Measurements from ENCODE around the gene SYNPR.
A peak's percentile ranks its signal among the peaks of the same experiment; 100 is the strongest.
"Not testable (repeated sequence)": the region's sequence is repeated elsewhere in the genome, so short reads cannot be mapped to it uniquely, and the experiment has no call there.

SYNPR gene

DNA sequence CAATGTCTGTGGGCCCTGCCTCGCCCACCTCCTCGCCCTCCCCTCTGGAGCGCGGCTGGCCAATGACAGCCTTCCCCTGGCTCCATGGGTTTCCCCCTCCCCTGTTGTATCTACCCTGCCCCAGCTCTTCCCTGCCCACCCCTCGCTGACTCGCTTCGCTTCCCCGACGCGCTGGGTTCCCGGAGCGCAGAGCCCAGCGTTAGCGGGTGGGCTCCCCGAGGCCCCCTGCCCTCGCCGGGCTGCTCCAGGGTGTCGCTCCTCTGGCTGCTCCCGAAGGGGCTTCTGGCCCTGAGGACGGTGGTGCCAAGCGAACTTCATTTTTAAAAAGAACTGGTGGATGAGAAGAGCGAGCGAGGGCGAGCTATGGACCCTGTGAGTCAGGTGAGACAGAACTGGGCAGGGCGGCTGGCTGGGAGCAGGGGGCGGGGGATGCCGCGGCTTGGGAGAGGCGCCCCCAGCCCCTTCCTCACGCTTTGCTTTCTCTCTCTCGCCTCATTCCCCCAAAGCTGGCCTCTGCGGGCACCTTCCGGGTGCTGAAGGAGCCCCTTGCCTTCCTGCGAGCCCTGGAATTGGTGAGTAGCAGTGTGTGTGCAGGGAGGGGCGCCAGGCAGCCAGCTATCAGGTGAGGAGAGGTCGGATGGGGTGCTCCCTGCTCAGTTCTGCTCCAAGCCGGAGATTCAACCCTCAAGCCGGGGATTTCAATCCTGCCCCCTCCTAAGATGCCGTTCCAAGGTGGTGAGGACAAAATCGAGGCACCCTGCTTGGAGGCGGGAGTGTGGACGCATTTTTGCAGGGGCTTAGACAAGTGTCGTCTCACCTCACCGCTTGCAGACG lies at the start of gene SYNPR:
Gene SYNPR (plus strand): TSS at position 138 of the 834 bp plus-strand sequence.
- H3K36me3 ChIP-seq (ENCODE audit: insufficient read depth, low read length) = no peaks in the 10 kb centered on the region
- no peak within 1 kb of the TSS for H2AFZ ChIP-seq (ENCODE audit: low read depth, low read length)
- no peaks in the 10 kb centered on the region for H3K4me1 ChIP-seq (ENCODE audit: insufficient read depth, low read length)
- no peaks in the 10 kb centered on the region for H3K9me3 ChIP-seq (ENCODE audit: low read length)
- H3K4me3 ChIP-seq (ENCODE audit: low read length) = no peak within 1 kb of the TSS
- H3K27me3 ChIP-seq (ENCODE audit: insufficient read depth, low read length) = peaks cover 47% of the 10 kb centered on the region

DNA sequence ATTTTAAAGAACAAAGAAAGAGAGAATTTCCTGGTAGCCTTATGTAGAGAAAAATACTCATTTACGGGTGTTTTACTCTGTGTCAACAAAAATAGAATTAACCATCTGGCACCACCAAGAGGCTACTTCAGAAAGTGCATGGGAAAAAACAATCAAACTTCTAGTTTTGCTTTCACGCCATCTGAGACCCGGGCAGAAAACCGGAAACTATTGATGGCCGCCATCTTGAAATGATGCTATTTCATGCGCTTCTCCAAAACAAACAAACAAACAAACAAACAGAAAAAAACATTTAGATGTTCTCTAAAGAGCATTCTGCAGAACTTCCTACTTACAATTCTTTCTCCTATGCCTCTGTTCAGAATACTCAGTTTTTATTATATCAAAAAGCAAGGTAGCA lies 49.4 kb upstream of the SYNPR start:
- H3K4me1 ChIP-seq (ENCODE audit: insufficient read depth, low read length) = no peaks in the 10 kb centered on the region
- H3K4me3 ChIP-seq (ENCODE audit: low read length) = peak overlapping the region; percentile 18
- no peaks in the 10 kb centered on the region for H3K9me3 ChIP-seq (ENCODE audit: low read length)
- H3K36me3 ChIP-seq (ENCODE audit: insufficient read depth, low read length) = no peaks in the 10 kb centered on the region
- H2AFZ ChIP-seq (ENCODE audit: low read depth, low read length) = peak overlapping the region; percentile 92
- no peaks in the 10 kb centered on the region for H3K27me3 ChIP-seq (ENCODE audit: insufficient read depth, low read length)

DNA sequence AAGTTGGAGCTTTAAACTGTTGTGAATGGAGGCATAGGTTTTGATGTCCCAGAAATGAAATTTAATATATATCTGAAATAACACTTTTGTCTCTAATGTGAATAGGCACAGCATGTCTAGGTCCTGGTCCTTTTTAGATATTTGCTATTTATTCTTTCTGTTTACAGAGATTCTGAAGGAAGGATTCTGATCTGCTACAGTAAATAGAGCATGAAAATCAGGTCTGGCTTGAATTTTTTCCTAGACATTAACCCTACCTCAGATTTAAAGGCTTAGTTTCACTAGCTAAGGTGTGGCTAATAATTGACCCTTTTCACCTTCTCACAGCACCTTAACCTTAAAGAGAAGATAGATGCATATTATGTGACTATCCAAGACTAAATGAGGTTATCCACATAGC lies 48.0 kb upstream of the SYNPR start:
- Histone ChIP-seq H3K36me3 (ENCODE audit: insufficient read depth, low read length) (no peaks in the 10 kb centered on the region), H2AFZ (ENCODE audit: low read depth, low read length) (no peak overlapping the region), H3K27me3 (ENCODE audit: insufficient read depth, low read length) (no peaks in the 10 kb centered on the region), H3K9me3 (ENCODE audit: low read length) (no peaks in the 10 kb centered on the region), H3K4me1 (ENCODE audit: insufficient read depth, low read length) (no peaks in the 10 kb centered on the region), H3K4me3 (ENCODE audit: low read length) (no peak overlapping the region)

DNA sequence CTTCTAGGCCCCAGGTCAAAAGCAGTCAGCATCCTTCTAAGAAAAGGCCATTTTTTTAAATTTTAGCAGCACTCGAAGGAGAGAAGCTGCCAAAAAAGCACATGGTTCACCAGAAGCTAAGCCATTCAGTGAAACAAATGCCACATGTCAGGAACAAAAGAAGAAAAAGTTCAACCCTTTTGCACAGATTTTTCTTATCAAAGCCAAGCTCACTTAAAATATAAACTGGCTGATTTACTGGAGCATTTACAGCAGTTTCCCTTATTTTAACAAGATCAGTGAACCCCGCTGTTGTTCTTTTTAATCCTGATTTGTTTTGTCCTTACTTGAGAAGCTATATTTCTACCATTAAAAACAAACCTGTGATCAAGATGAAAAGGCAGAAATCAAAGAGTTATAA lies 46.5 kb upstream of the SYNPR start:
- H2AFZ ChIP-seq (ENCODE audit: low read depth, low read length) = no peak overlapping the region
- H3K36me3 ChIP-seq (ENCODE audit: insufficient read depth, low read length) = no peaks in the 10 kb centered on the region
- no peaks in the 10 kb centered on the region for H3K27me3 ChIP-seq (ENCODE audit: insufficient read depth, low read length)
- H3K9me3 ChIP-seq (ENCODE audit: low read length) = no peaks in the 10 kb centered on the region
- H3K4me3 ChIP-seq (ENCODE audit: low read length) = no peak overlapping the region
- no peaks in the 10 kb centered on the region for H3K4me1 ChIP-seq (ENCODE audit: insufficient read depth, low read length)

DNA sequence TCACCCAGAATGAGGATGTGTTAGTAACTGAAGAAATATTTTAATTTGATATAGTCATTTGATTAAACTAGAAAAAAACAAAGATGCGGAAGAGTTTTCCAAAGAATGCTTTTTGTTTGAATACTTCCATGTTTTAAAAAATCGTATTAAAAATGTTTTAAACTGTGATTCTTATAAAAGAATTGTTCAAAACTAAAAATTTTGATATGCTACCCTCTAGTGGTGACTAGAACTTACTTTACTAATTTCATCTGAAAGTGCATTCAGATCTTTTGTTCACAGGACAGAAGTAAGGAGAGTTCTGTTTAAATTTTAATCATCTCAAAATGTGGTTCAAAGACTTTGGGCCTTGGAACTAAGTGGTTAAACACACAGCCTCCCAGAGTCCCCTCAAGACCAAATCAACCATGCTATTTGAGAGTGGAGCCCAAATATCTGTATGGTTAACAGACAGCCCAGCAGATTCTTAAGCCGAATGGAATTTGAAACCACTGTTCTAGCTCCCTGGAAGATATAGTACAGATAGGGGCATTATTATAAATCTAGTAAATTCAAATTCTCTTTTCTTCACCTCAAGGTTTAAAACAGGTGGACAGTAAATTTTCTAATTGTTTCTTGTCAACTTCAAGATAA lies 45.2 kb upstream of the SYNPR start:
- no peaks in the 10 kb centered on the region for H3K27me3 ChIP-seq (ENCODE audit: insufficient read depth, low read length)
- H3K4me3 ChIP-seq (ENCODE audit: low read length) = no peak overlapping the region
- no peaks in the 10 kb centered on the region for H3K36me3 ChIP-seq (ENCODE audit: insufficient read depth, low read length)
- no peaks in the 10 kb centered on the region for H3K4me1 ChIP-seq (ENCODE audit: insufficient read depth, low read length)
- H3K9me3 ChIP-seq (ENCODE audit: low read length) = no peaks in the 10 kb centered on the region
- H2AFZ ChIP-seq (ENCODE audit: low read depth, low read length) = no peak overlapping the region

DNA sequence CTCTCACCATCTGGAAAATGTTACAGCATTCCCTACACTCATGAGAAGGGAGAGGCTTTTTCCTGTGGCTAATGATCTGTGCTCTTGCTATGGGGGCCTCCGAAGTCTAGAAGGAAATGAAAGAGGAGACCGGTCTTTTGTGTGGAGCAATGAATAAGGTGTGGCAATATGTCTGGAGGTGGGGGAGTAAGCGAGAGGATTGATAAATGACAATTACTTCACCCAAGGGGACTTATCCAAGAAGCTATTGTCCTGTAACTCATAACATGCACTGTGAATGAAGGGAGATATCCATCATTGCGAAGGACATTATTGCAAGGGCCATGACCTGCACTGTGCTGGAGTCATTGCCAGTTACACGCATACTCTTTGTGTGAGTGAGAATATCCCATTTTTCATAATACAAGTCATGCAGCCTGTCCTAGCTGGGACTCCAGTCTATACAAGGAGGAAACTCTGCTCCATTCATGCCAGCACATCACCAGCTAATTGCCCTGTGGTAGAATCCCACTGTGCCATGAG lies 37.7 kb upstream of the SYNPR start:
- Histone ChIP-seq H3K4me1 (ENCODE audit: insufficient read depth, low read length) (no peaks in the 10 kb centered on the region), H3K27me3 (ENCODE audit: insufficient read depth, low read length) (no peaks in the 10 kb centered on the region), H2AFZ (ENCODE audit: low read depth, low read length) (no peak overlapping the region), H3K36me3 (ENCODE audit: insufficient read depth, low read length) (no peaks in the 10 kb centered on the region), H3K4me3 (ENCODE audit: low read length) (no peak overlapping the region), H3K9me3 (ENCODE audit: low read length) (no peaks in the 10 kb centered on the region)

DNA sequence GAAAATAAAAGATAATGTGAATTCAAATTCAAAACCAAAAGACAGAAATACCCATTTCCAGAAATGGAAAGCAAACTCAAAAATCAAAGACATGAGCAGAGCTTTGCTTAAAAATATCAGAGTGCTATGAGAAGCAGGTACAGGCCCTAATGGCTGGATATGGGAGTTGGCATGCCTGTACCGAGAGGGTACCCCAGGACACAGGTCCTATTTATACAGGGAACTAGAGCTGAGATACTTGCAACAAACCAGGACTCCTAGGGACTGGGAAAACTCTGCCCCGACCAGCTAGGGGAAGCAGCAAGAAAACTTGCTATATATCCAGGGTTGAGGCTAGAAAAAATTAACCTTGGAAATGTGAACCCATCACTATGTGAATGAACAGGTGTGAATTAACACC lies 36.0 kb upstream of the SYNPR start:
- H3K36me3 ChIP-seq (ENCODE audit: insufficient read depth, low read length) = no peaks in the 10 kb centered on the region
- H3K4me1 ChIP-seq (ENCODE audit: insufficient read depth, low read length) = no peaks in the 10 kb centered on the region
- H3K9me3 ChIP-seq (ENCODE audit: low read length) = no peaks in the 10 kb centered on the region
- H3K4me3 ChIP-seq (ENCODE audit: low read length) = no peak overlapping the region
- no peaks in the 10 kb centered on the region for H3K27me3 ChIP-seq (ENCODE audit: insufficient read depth, low read length)
- no peak overlapping the region for H2AFZ ChIP-seq (ENCODE audit: low read depth, low read length)

DNA sequence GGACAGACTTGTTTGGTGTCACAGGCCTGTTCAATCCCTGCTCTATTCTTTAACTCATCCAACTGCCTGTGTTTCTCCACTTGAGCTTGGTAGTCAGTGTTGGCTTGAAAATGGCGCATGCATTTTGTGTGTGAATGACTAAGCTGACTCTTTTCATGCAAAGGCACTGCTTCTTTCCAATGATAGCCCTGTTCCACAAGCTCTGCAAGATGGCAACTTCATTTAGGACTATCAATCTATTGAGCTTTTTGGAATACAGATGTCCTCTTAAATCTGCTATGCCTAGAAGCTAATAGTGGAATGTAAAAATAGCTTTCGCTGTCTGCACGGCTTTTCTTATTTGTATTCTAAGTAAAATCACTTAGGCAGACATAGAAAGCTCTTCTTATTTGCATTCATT lies 33.6 kb upstream of the SYNPR start:
- no peak overlapping the region for H3K4me3 ChIP-seq (ENCODE audit: low read length)
- H3K36me3 ChIP-seq (ENCODE audit: insufficient read depth, low read length) = no peaks in the 10 kb centered on the region
- H2AFZ ChIP-seq (ENCODE audit: low read depth, low read length) = no peak overlapping the region
- H3K9me3 ChIP-seq (ENCODE audit: low read length) = no peaks in the 10 kb centered on the region
- no peaks in the 10 kb centered on the region for H3K27me3 ChIP-seq (ENCODE audit: insufficient read depth, low read length)
- H3K4me1 ChIP-seq (ENCODE audit: insufficient read depth, low read length) = no peaks in the 10 kb centered on the region

DNA sequence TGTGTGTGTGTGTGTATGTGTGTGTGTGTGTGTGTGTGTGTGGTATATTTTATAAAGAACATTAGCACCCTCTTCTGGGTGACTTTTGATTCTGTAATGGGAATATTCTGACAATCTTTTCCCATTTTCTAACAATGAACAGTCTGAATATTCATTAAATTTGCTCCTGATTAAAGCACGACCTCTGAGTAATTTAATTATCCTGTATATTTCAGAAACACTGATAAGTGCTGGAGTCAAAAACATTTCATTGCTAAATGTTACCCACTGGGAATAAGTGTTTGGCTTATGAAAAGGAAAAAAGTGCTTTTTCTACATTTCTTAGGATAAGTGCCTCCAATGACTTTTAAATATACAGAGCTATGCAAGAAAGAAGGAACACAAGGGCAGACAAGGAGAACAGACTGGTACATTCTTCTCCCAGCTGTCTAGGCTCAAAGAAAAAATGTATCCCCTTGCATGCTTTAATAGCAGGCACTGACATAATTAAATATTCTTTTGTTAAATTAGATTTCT lies 32.3 kb upstream of the SYNPR start:
- Histone ChIP-seq H3K4me3 (ENCODE audit: low read length) (no peak overlapping the region), H3K4me1 (ENCODE audit: insufficient read depth, low read length) (no peaks in the 10 kb centered on the region), H2AFZ (ENCODE audit: low read depth, low read length) (no peak overlapping the region), H3K27me3 (ENCODE audit: insufficient read depth, low read length) (no peaks in the 10 kb centered on the region), H3K36me3 (ENCODE audit: insufficient read depth, low read length) (no peaks in the 10 kb centered on the region), H3K9me3 (ENCODE audit: low read length) (no peaks in the 10 kb centered on the region)

DNA sequence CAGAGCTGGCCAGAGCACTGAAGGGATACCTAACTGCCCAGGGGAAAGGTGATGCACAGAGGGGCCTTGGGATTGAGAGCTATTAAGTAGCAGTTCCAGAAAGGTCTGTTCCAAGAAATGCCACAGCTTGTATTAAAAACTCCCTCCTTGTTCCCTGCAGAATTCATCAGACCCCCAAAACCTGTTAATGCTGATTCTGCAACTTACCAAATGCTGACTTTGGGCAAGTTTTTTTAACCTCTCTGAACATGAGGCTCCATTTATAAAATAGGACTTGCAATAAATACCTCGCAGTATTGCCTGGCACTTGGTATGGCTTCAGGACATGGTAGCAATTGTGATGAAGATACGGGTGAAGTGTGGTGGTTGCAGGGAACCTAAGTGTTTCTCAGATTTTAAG lies 30.1 kb upstream of the SYNPR start:
- Histone ChIP-seq H3K4me1 (ENCODE audit: insufficient read depth, low read length) (no peaks in the 10 kb centered on the region), H3K27me3 (ENCODE audit: insufficient read depth, low read length) (no peaks in the 10 kb centered on the region), H3K4me3 (ENCODE audit: low read length) (no peak overlapping the region), H2AFZ (ENCODE audit: low read depth, low read length) (no peak overlapping the region), H3K9me3 (ENCODE audit: low read length) (no peaks in the 10 kb centered on the region), H3K36me3 (ENCODE audit: insufficient read depth, low read length) (no peaks in the 10 kb centered on the region)

DNA sequence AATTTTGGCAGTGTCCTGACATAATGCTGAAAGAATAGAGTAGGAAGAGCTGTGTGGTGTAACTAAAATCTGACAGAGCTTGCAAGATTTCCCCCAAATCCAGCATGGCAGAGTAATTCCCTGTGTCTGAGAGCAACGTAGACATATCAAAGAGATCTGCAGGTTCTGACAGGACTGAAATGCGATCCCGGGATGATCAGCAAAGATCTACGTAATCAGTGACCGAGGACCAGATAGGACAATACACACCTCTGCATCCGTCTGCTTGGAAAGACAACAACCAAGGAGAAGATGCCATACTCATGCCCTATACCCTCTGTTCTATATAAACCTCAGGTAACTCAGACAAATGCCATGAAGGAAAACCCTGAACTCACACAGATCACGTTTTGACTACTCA lies 26.6 kb upstream of the SYNPR start:
- no peaks in the 10 kb centered on the region for H3K27me3 ChIP-seq (ENCODE audit: insufficient read depth, low read length)
- no peaks in the 10 kb centered on the region for H3K9me3 ChIP-seq (ENCODE audit: low read length)
- H2AFZ ChIP-seq (ENCODE audit: low read depth, low read length) = no peak overlapping the region
- no peak overlapping the region for H3K4me3 ChIP-seq (ENCODE audit: low read length)
- H3K36me3 ChIP-seq (ENCODE audit: insufficient read depth, low read length) = no peaks in the 10 kb centered on the region
- H3K4me1 ChIP-seq (ENCODE audit: insufficient read depth, low read length) = no peaks in the 10 kb centered on the region

DNA sequence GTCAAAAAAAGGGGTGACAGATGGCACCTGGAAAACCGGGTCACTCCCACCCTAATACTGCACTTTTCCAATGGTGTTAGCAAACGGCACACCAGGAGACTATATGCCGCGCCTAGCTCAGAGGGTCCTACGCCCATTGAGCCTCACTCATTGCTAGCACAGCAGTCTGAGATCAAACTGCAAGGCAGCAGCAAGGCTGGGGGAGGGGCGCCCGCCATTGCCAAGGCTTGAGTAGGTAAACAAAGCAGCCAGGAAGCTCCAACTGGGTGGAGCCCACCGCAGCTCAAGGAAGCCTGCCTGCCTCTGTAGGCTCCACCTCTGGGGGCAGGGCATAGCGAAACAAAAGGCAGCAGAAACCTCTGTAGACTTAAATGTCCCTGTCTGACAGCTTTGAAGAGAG lies 22.3 kb upstream of the SYNPR start:
- H3K4me3 ChIP-seq (ENCODE audit: low read length); H3K27me3 ChIP-seq (ENCODE audit: insufficient read depth, low read length); H3K4me1 ChIP-seq (ENCODE audit: insufficient read depth, low read length); H3K9me3 ChIP-seq (ENCODE audit: low read length); H3K36me3 ChIP-seq (ENCODE audit: insufficient read depth, low read length); H2AFZ ChIP-seq (ENCODE audit: low read depth, low read length): not testable (repeated sequence)

DNA sequence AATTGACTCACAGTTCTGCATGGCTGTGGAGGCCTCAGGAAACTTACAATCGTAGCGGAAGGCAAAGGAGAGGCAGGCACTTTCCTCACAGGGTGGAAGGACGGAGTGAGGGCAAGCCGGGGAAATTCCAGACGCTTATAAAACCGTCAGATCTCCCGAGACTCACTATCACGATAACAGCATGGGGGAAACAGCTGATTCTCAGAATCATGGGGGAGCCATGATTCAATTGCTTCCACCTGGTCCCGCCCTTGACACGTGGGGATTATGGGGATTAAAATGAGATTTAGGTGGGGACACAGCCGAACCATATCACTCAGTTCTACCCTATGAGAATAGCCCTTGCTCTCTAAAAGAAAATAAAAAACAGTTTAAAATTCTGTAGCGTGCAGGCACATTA lies 13.4 kb upstream of the SYNPR start:
- Histone ChIP-seq H3K9me3 (ENCODE audit: low read length) (no peaks in the 10 kb centered on the region), H3K4me3 (ENCODE audit: low read length) (no peak overlapping the region), H3K27me3 (ENCODE audit: insufficient read depth, low read length) (no peaks in the 10 kb centered on the region), H3K36me3 (ENCODE audit: insufficient read depth, low read length) (no peaks in the 10 kb centered on the region), H2AFZ (ENCODE audit: low read depth, low read length) (no peak overlapping the region), H3K4me1 (ENCODE audit: insufficient read depth, low read length) (no peaks in the 10 kb centered on the region)
